AG09319 (cell line): ENCODE measurements around the gene RPP25.
"Not testable (repeated sequence)": the region's sequence is repeated elsewhere in the genome, so short reads cannot be mapped to it uniquely, and the experiment has no call there.

ENCODE experiments used
- DNase-seq: peaks from one replicate; pipeline ENCODE4 v3.0.0-alpha.2; 2010; ENCODE audit warnings: low read depth; ENCODE audit errors: extremely low read depth
- CTCF ChIP-seq: IDR thresholded peaks from 2 replicates; pipeline ENCODE4 v1.5.1; 2011; ENCODE audit warnings: low read depth, mild to moderate bottlenecking, inconsistent platforms, low read length, moderate library complexity

RPP25 gene

GRCh38 chr15:74924525-74924924, 32.0 kb downstream of the RPP25 start:
- no peak for DNase-seq
- TF ChIP-seq CTCF = no peak

- DNase-seq = no peak
- no peak for TF ChIP-seq CTCF
Observed at GRCh38 chr15:74920456-74920855, 36.1 kb downstream of the RPP25 start.

GRCh38 chr15:74917676-74918075, 38.9 kb downstream of the RPP25 start:
- TF ChIP-seq CTCF = no peak
- no peak for DNase-seq

GRCh38 chr15:74913799-74914198, 42.8 kb downstream of the RPP25 start:
- not testable (repeated sequence) for DNase-seq

GRCh38 chr15:74913041-74913440, 43.5 kb downstream of the RPP25 start:
- TF ChIP-seq CTCF = no peak
- DNase-seq = no peak

GRCh38 chr15:74908635-74909034, 47.9 kb downstream of the RPP25 start:
- no peak for TF ChIP-seq CTCF
- DNase-seq = no peak

- DNase-seq = no peak
- no peak for TF ChIP-seq CTCF
Observed at GRCh38 chr15:74907163-74907870, 49.3 kb downstream of the RPP25 start.
